ENCODE measurements around the gene TPPP2.

TPPP2 gene

DNA sequence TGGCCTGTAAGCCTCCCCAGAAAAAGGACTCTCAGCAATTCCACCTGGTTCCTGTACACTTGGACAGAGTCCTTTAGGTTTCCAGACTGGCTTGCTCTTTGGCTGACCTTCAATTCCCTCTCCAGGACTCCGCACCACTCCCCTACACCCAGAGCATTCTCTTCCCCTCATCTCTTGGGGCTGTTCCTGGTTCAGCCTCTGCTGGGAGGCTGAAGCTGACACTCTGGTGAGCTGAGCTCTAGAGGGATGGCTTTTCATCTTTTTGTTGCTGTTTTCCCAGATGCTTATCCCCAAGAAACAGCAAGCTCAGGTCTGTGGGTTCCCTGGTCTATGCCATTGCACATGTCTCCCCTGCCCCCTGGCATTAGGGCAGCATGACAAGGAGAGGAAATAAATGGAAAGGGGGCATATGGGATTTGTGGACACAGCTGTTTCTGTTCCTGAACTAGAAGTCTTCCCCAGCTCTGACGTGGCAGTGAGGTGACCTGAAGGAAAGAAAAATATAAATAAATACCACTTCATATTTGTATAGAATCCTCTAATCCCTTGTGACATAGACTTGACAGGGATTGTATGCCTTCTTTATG lies 13.5 kb downstream of the TPPP2 start:
- FAIRE-seq (no peak), DNase-seq (ENCODE audit: insufficient read length, low spot score) (no peak)
- no peak for TF ChIP-seq CTCF (IDR thresholded peaks at IDR 0.05; ENCODE audit: insufficient read depth, missing control alignments)

GRCh38 chr14:21043974-21044618 lies 14.1 kb downstream of the TPPP2 start:
- DNase-seq (ENCODE audit: insufficient read length, low spot score): no peak
- FAIRE-seq: no peak
- TF ChIP-seq CTCF (IDR thresholded peaks at IDR 0.05; ENCODE audit: insufficient read depth, missing control alignments): no peak

- FAIRE-seq (no peak), DNase-seq (ENCODE audit: insufficient read length, low spot score) (no peak)
- no peak for TF ChIP-seq CTCF (IDR thresholded peaks at IDR 0.05; ENCODE audit: insufficient read depth, missing control alignments)
Observed at GRCh38 chr14:21047378-21047781, 17.4 kb downstream of the TPPP2 start.

GRCh38 chr14:21048638-21049037 lies 18.6 kb downstream of the TPPP2 start:
- DNase-seq (ENCODE audit: insufficient read length, low spot score) (no peak), FAIRE-seq (no peak)
- TF ChIP-seq CTCF (IDR thresholded peaks at IDR 0.05; ENCODE audit: insufficient read depth, missing control alignments): no peak

DNA sequence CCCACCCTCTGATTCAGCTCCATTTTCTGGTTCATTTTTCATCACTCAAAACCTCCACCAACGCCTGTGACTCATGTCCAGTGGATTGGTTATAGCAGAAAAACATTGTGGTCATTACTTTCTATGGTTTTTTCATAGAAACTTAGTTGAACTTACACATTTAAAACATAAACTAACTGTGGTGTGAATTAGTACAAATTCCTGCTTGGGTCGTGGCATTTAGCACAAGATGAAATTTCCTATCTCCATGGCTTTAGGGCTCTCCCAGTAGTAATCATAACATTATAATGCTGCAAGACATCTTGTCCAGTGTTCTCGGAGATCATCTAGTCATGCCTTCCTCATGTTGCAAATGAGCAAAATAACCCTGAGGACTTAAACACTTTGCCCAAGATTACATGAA lies 19.3 kb downstream of the TPPP2 start:
- no peak for FAIRE-seq
- no peak for TF ChIP-seq CTCF (IDR thresholded peaks at IDR 0.05; ENCODE audit: insufficient read depth, missing control alignments)
- no peak for DNase-seq (ENCODE audit: insufficient read length, low spot score)

- DNase-seq (ENCODE audit: insufficient read length, low spot score) (no peak), FAIRE-seq (no peak)
- no peak for TF ChIP-seq CTCF (IDR thresholded peaks at IDR 0.05; ENCODE audit: insufficient read depth, missing control alignments)
Observed at GRCh38 chr14:21050597-21050996, 20.6 kb downstream of the TPPP2 start.

Measured in D721Med (cell line).